Mesendoderm (in vitro differentiated cells): ENCODE data around the gene DEFB121.

ENCODE experiments used
- DNase-seq: peaks from one replicate; pipeline ENCODE4 v3.0.0; 2013
- H2AK5ac ChIP-seq: 2 replicates; pipeline ENCODE4 v1.6.1; 2013; ENCODE audit warnings: low read length, inconsistent platforms
- H2BK120ac ChIP-seq: 2 replicates; pipeline ENCODE4 v1.6.1; 2013; ENCODE audit warnings: low read depth, mild to moderate bottlenecking, low read length, moderate library complexity, mixed read lengths
- H2BK15ac ChIP-seq: replicated peaks from 2 replicates; pipeline ENCODE4 v1.6.1; 2013; ENCODE audit warnings: low read depth, mild to moderate bottlenecking, moderate library complexity
- H2BK5ac ChIP-seq: 2 replicates; pipeline ENCODE4 v1.6.1; 2013; ENCODE audit warnings: low read length, inconsistent platforms
- H3K18ac ChIP-seq: 2 replicates; pipeline ENCODE4 v1.6.1; 2013; ENCODE audit warnings: mild to moderate bottlenecking, low read length, mixed read lengths
- H3K23ac ChIP-seq: one replicate; pipeline ENCODE4 v1.6.1; 2013; ENCODE audit warnings: low read length
- H3K27ac ChIP-seq: 2 replicates; pipeline ENCODE4 v1.5.1; 2013; ENCODE audit warnings: low read depth, mild to moderate bottlenecking, inconsistent platforms, low read length, moderate library complexity
- H3K27me3 ChIP-seq: 2 replicates; pipeline ENCODE4 v1.6.1; 2013; ENCODE audit warnings: low read length, control low read depth, mild to moderate bottlenecking, inconsistent platforms; ENCODE audit not compliant: insufficient read depth, poor library complexity
- H3K36me3 ChIP-seq: 2 replicates; pipeline ENCODE4 v1.6.1; 2013; ENCODE audit warnings: low read length, inconsistent platforms; ENCODE audit not compliant: control insufficient read depth, insufficient read depth
- H3K4ac ChIP-seq: one replicate; pipeline ENCODE4 v1.6.1; 2013; ENCODE audit warnings: low read depth, mild to moderate bottlenecking, low read length, moderate library complexity
- H3K4me1 ChIP-seq: 2 replicates; pipeline ENCODE4 v1.6.1; 2013; ENCODE audit warnings: low read depth, low read length, inconsistent platforms; ENCODE audit not compliant: control insufficient read depth
- H3K4me2 ChIP-seq: 2 replicates; pipeline ENCODE4 v1.6.1; 2013; ENCODE audit warnings: low read length
- H3K4me3 ChIP-seq: 2 replicates; pipeline ENCODE4 v1.5.1; 2013; ENCODE audit warnings: mild to moderate bottlenecking, low read length
- H3K56ac ChIP-seq: one replicate; pipeline ENCODE4 v1.6.1; 2013; ENCODE audit warnings: low read length
- H3K79me1 ChIP-seq: 2 replicates; pipeline ENCODE4 v1.6.1; 2013; ENCODE audit warnings: low read length, inconsistent platforms
- H3K79me2 ChIP-seq: 2 replicates; pipeline ENCODE4 v1.6.1; 2013; ENCODE audit warnings: mild to moderate bottlenecking, low read length; ENCODE audit not compliant: control insufficient read depth, insufficient read depth
- H3K9ac ChIP-seq: 2 replicates; pipeline ENCODE4 v1.6.1; 2013; ENCODE audit warnings: low read length, inconsistent platforms
- H4K5ac ChIP-seq: one replicate; pipeline ENCODE4 v1.6.1; 2013; ENCODE audit warnings: low read length
- H4K8ac ChIP-seq: one replicate; pipeline ENCODE4 v1.6.1; 2013; ENCODE audit warnings: low read depth, mild to moderate bottlenecking, control low read depth, low read length, moderate library complexity
- WGBS: extraction: QIAGEN DNeasy Blood & Tissue Kit; methylation state at CpG from one replicate; pipeline ENCODE4 v1.1.7; 2013; ENCODE audit warnings: low lambda C conversion rate, missing lambda C conversion rate; ENCODE audit not compliant: insufficient coverage; ENCODE audit errors: extremely low coverage; 5-methylcytosine and 5-hydroxymethylcytosine counted together

The DEFB121 gene

GRCh38 chr20:31418307-31418706 is 12.3 kb upstream of the DEFB121 start:
- Histone ChIP-seq H3K23ac (no peak overlapping the region), H3K79me2 (no peaks in the 10 kb centered on the region), H4K5ac (no peak overlapping the region), H3K4me1 (no peaks in the 10 kb centered on the region), H3K27ac (no peak overlapping the region), H4K8ac (no peak overlapping the region), H2AK5ac (no peak overlapping the region), H3K36me3 (no peaks in the 10 kb centered on the region), H3K9ac (no peak overlapping the region), H2BK120ac (no peak overlapping the region), H3K4me3 (no peak overlapping the region), H2BK5ac (no peak overlapping the region), H3K18ac (no peak overlapping the region), H3K56ac (no peak overlapping the region), H3K4ac (no peak overlapping the region), H3K4me2 (no peak overlapping the region), H3K79me1 (no peaks in the 10 kb centered on the region), H3K27me3 (no peaks in the 10 kb centered on the region), H2BK15ac (no peak overlapping the region)
- DNase-seq, result no peak
- WGBS, result no CpG with 5 or more reads among the region's 7 CpGs

GRCh38 chr20:31415653-31416052 is 9.6 kb upstream of the DEFB121 start:
- H3K18ac ChIP-seq, result no peak overlapping the region
- H3K79me2 ChIP-seq, result no peaks in the 10 kb centered on the region
- H3K4ac ChIP-seq, result no peak overlapping the region
- H3K27me3 ChIP-seq, result no peaks in the 10 kb centered on the region
- H3K9ac ChIP-seq, result no peak overlapping the region
- DNase-seq, result no peak
- no peak overlapping the region for H2BK5ac ChIP-seq
- H2AK5ac ChIP-seq, result no peak overlapping the region
- no peak overlapping the region for H3K23ac ChIP-seq
- no peak overlapping the region for H2BK15ac ChIP-seq
- H3K79me1 ChIP-seq, result no peaks in the 10 kb centered on the region
- no peak overlapping the region for H4K8ac ChIP-seq
- no peak overlapping the region for H3K56ac ChIP-seq
- no peak overlapping the region for H3K4me3 ChIP-seq
- H3K4me2 ChIP-seq, result no peak overlapping the region
- H3K27ac ChIP-seq, result no peak overlapping the region
- no peak overlapping the region for H2BK120ac ChIP-seq
- no CpG with 5 or more reads among the region's 2 CpGs for WGBS
- H4K5ac ChIP-seq, result no peak overlapping the region
- no peaks in the 10 kb centered on the region for H3K36me3 ChIP-seq
- no peaks in the 10 kb centered on the region for H3K4me1 ChIP-seq

GRCh38 chr20:31414381-31414780 is 8.4 kb upstream of the DEFB121 start:
- no peak overlapping the region for H3K9ac ChIP-seq
- H3K79me2 ChIP-seq, result no peaks in the 10 kb centered on the region
- no peak overlapping the region for H3K18ac ChIP-seq
- H4K8ac ChIP-seq, result no peak overlapping the region
- H2BK5ac ChIP-seq, result no peak overlapping the region
- no peak overlapping the region for H2BK15ac ChIP-seq
- no peak overlapping the region for H3K4me2 ChIP-seq
- no peak overlapping the region for H3K4ac ChIP-seq
- H3K27ac ChIP-seq, result no peak overlapping the region
- H2AK5ac ChIP-seq, result no peak overlapping the region
- no peaks in the 10 kb centered on the region for H3K36me3 ChIP-seq
- H3K56ac ChIP-seq, result no peak overlapping the region
- no peaks in the 10 kb centered on the region for H3K79me1 ChIP-seq
- H2BK120ac ChIP-seq, result no peak overlapping the region
- H3K4me3 ChIP-seq, result no peak overlapping the region
- H4K5ac ChIP-seq, result no peak overlapping the region
- no peak for DNase-seq
- no peak overlapping the region for H3K23ac ChIP-seq
- no CpG with 5 or more reads among the region's 6 CpGs for WGBS
- H3K4me1 ChIP-seq, result no peaks in the 10 kb centered on the region
- no peaks in the 10 kb centered on the region for H3K27me3 ChIP-seq

GRCh38 chr20:31410011-31410410 is 4.0 kb upstream of the DEFB121 start:
- Histone ChIP-seq H2AK5ac (no peak overlapping the region), H3K9ac (no peak overlapping the region), H2BK5ac (no peak overlapping the region), H3K79me1 (no peaks in the 10 kb centered on the region), H3K23ac (no peak overlapping the region), H4K5ac (no peak overlapping the region), H3K4me2 (no peak overlapping the region), H3K56ac (no peak overlapping the region), H3K79me2 (no peaks in the 10 kb centered on the region), H2BK15ac (no peak overlapping the region), H4K8ac (no peak overlapping the region), H3K36me3 (no peaks in the 10 kb centered on the region), H3K4me3 (no peak overlapping the region), H3K27me3 (no peaks in the 10 kb centered on the region), H3K27ac (no peak overlapping the region), H2BK120ac (no peak overlapping the region), H3K4me1 (no peaks in the 10 kb centered on the region), H3K18ac (no peak overlapping the region), H3K4ac (no peak overlapping the region)
- 100% methylated on average over 1 of the region's 1 CpG for WGBS
- no peak for DNase-seq

GRCh38 chr20:31403886-31404285 is 2.1 kb downstream of the DEFB121 start:
- no peak for DNase-seq
- H3K4ac ChIP-seq, result no peak overlapping the region
- no peak overlapping the region for H3K4me2 ChIP-seq
- H3K18ac ChIP-seq, result no peak overlapping the region
- no CpG with 5 or more reads among the region's 1 CpG for WGBS
- H3K27ac ChIP-seq, result no peak overlapping the region
- H2AK5ac ChIP-seq, result no peak overlapping the region
- no peaks in the 10 kb centered on the region for H3K79me2 ChIP-seq
- H4K8ac ChIP-seq, result no peak overlapping the region
- H2BK15ac ChIP-seq, result no peak overlapping the region
- no peak overlapping the region for H2BK120ac ChIP-seq
- no peaks in the 10 kb centered on the region for H3K79me1 ChIP-seq
- H3K36me3 ChIP-seq, result no peaks in the 10 kb centered on the region
- H3K4me1 ChIP-seq, result no peaks in the 10 kb centered on the region
- no peak overlapping the region for H2BK5ac ChIP-seq
- H3K9ac ChIP-seq, result no peak overlapping the region
- no peaks in the 10 kb centered on the region for H3K27me3 ChIP-seq
- H3K4me3 ChIP-seq, result no peak overlapping the region
- no peak overlapping the region for H3K56ac ChIP-seq
- H4K5ac ChIP-seq, result no peak overlapping the region
- no peak overlapping the region for H3K23ac ChIP-seq

- H2BK15ac ChIP-seq, result no peak overlapping the region
- H3K56ac ChIP-seq, result no peak overlapping the region
- no peak overlapping the region for H3K23ac ChIP-seq
- no peak for DNase-seq
- H3K4me3 ChIP-seq, result no peak overlapping the region
- no peak overlapping the region for H3K4me2 ChIP-seq
- H2BK5ac ChIP-seq, result no peak overlapping the region
- no peaks in the 10 kb centered on the region for H3K4me1 ChIP-seq
- no peaks in the 10 kb centered on the region for H3K27me3 ChIP-seq
- H3K36me3 ChIP-seq, result no peaks in the 10 kb centered on the region
- WGBS, result 100% methylated on average over 1 of the region's 3 CpGs
- H3K4ac ChIP-seq, result no peak overlapping the region
- H3K9ac ChIP-seq, result no peak overlapping the region
- H4K5ac ChIP-seq, result no peak overlapping the region
- no peak overlapping the region for H2AK5ac ChIP-seq
- H3K27ac ChIP-seq, result no peak overlapping the region
- H2BK120ac ChIP-seq, result no peak overlapping the region
- no peak overlapping the region for H3K18ac ChIP-seq
- no peak overlapping the region for H4K8ac ChIP-seq
- H3K79me2 ChIP-seq, result no peaks in the 10 kb centered on the region
- H3K79me1 ChIP-seq, result no peaks in the 10 kb centered on the region
Measured at GRCh38 chr20:31394900-31395299, 11.1 kb downstream of the DEFB121 start.
